Hematopoietic multipotent progenitor cell treated with erythropoietin and hydrocortisone succinate and interleukin-3 and kit ligand, for 17 days (in vitro differentiated cells): ENCODE data around the gene ZBED4.

Experiments used
- DNase-seq: peaks from one replicate; pipeline ENCODE4 v3.0.0-alpha.2; 2015; ENCODE audit warnings: low spot score

Gene ZBED4

GRCh38 chr22:49922926-49923325 is 69.3 kb downstream of the ZBED4 start:
- no peak for DNase-seq

GRCh38 chr22:49923445-49923844 is 69.8 kb downstream of the ZBED4 start:
- no peak for DNase-seq

GRCh38 chr22:49924113-49924833 is 70.6 kb downstream of the ZBED4 start:
- no peak for DNase-seq

GRCh38 chr22:49925525-49926128 is 72.0 kb downstream of the ZBED4 start:
- DNase-seq, result no peak

GRCh38 chr22:49926916-49927315 is 73.3 kb downstream of the ZBED4 start:
- no peak for DNase-seq

GRCh38 chr22:49927483-49928184 is 74.0 kb downstream of the ZBED4 start:
- no peak for DNase-seq

GRCh38 chr22:49928185-49928495 is 74.5 kb downstream of the ZBED4 start:
- DNase-seq, result no peak

GRCh38 chr22:49928555-49929210 is 75.0 kb downstream of the ZBED4 start:
- no peak for DNase-seq

GRCh38 chr22:49929211-49929979 is 75.8 kb downstream of the ZBED4 start:
- DNase-seq, result peak; percentile 68

GRCh38 chr22:49929994-49930575 is 76.4 kb downstream of the ZBED4 start:
- no peak for DNase-seq

- peak; percentile 13 for DNase-seq
These were observed 77.2 kb downstream of the ZBED4 start for GRCh38 chr22:49930596-49931412.

GRCh38 chr22:49933236-49934159 is 79.9 kb downstream of the ZBED4 start:
- no peak for DNase-seq

- no peak for DNase-seq
These were observed 80.7 kb downstream of the ZBED4 start for GRCh38 chr22:49934160-49934890.

- peak; percentile 20 for DNase-seq
These were observed 81.4 kb downstream of the ZBED4 start for GRCh38 chr22:49934891-49935557.

GRCh38 chr22:49935561-49935960 is 81.9 kb downstream of the ZBED4 start:
- no peak for DNase-seq

- DNase-seq, result peak; percentile 22
These were observed 82.7 kb downstream of the ZBED4 start for GRCh38 chr22:49936018-49936972.
